ENCODE data around the gene SELENOV. TPM values are rescaled to one million over a fixed set of nuclear protein-coding genes. Genes with fewer than 3 reads are reported as not detected.

Gene SELENOV
- total and polyA plus RNA-seq, 12 donors: not detected

DNA sequence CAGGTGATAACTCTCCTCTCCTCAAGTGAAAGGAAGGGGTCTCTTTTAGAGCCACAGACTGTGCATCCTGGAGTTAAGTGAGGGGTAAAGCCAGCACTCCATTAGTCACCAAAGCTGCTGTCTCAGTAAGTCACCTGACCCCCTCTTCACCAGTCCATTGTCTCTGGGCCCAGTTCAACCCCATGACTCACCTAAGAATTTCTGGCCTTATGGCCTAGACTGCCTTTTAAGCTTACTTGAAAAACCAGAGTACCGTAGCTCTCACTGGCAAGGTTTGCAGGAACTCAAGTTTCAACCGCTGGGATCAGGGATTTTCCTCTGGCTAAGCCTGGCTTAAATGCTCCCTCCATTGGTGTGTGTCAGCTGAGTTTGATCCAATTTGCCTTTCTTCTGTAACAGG lies 48.5 kb downstream of the SELENOV start:
- no peaks in the 10 kb centered on the region for H3K4me1 ChIP-seq (replicated peaks in 1 of 2)
- no peaks in the 10 kb centered on the region for H3K9me3 ChIP-seq (replicated peaks in 1 of 3)
- H3K4me3 ChIP-seq: no peak overlapping the region
- 55 to 79% (median 72%) methylated on average over 2 of the region's 2 CpGs for WGBS, 4 donors
- intact Hi-C loops (cut with DNase I): no loop called here
- DNase-seq: no peak
- no peaks in the 10 kb centered on the region for H3K27me3 ChIP-seq
- no peaks in the 10 kb centered on the region for H3K36me3 ChIP-seq (replicated peaks in 1 of 2)
- no peak overlapping the region for H3K27ac ChIP-seq
- TF ChIP-seq, protein P1, sequence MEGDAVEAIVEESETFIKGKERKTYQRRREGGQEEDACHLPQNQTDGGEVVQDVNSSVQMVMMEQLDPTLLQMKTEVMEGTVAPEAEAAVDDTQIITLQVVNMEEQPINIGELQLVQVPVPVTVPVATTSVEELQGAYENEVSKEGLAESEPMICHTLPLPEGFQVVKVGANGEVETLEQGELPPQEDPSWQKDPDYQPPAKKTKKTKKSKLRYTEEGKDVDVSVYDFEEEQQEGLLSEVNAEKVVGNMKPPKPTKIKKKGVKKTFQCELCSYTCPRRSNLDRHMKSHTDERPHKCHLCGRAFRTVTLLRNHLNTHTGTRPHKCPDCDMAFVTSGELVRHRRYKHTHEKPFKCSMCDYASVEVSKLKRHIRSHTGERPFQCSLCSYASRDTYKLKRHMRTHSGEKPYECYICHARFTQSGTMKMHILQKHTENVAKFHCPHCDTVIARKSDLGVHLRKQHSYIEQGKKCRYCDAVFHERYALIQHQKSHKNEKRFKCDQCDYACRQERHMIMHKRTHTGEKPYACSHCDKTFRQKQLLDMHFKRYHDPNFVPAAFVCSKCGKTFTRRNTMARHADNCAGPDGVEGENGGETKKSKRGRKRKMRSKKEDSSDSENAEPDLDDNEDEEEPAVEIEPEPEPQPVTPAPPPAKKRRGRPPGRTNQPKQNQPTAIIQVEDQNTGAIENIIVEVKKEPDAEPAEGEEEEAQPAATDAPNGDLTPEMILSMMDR (IDR thresholded peaks at IDR 0.05): no peak
- no peak for TF ChIP-seq POLR2A (IDR thresholded peaks at IDR 0.05)

DNA sequence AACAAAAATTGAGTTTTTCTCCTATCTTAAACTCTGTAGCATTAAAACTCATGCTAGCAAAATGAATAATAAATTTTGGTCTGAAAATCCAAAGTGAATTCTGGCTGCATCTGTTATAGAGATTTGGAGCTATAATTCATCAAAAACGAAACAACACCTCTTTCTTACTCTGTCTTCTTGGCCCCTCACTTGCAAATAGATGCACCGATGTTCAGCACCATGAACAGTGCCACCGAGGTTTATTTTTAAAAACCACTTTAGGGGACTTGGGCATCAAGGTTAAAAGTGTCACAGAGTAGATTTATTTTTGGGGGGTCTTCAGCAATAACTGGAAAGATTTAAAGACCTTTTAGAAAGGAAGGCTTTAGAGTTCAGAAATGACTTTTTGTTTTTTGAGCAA lies 51.1 kb downstream of the SELENOV start:
- Histone ChIP-seq H3K4me3 (no peak overlapping the region), H3K27ac (no peak overlapping the region), H3K9me3 (replicated peaks in 1 of 3) (no peaks in the 10 kb centered on the region), H3K27me3 (no peaks in the 10 kb centered on the region), H3K36me3 (replicated peaks in 1 of 2) (no peaks in the 10 kb centered on the region), H3K4me1 (replicated peaks in 1 of 2) (no peaks in the 10 kb centered on the region)
- no peak for DNase-seq
- intact Hi-C loops (cut with DNase I): no loop called here
- WGBS, 4 donors: 29 to 39% (median 34%) methylated on average over 3 of the region's 3 CpGs
- TF ChIP-seq, protein P1 (IDR thresholded peaks at IDR 0.05): no peak
- no peak for TF ChIP-seq POLR2A (IDR thresholded peaks at IDR 0.05)

DNA sequence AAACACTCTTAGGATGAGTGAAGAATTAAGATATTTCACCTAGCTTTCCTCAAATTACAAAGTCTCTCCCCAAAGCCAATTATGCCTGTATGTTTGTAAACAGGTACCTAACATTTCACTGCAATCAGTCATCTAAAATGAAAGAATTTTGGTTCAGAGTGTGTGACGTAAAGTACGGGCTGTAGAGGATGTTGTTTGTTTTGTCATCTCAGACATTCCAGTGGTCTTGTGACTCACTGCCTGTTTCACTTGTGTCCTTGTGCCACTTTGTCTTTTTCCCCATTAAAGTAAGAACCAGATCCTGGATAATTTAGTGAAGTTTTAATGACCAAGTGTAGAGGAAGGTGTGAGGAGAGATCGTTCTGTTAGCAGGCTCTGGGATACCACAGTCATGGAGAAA lies 53.7 kb downstream of the SELENOV start:
- intact Hi-C loops (cut with DNase I): no loop called here
- Histone ChIP-seq H3K36me3 (replicated peaks in 1 of 2) (no peaks in the 10 kb centered on the region), H3K27me3 (no peaks in the 10 kb centered on the region), H3K27ac (no peak overlapping the region), H3K4me1 (replicated peaks in 1 of 2) (no peaks in the 10 kb centered on the region), H3K4me3 (no peak overlapping the region), H3K9me3 (replicated peaks in 1 of 3) (no peaks in the 10 kb centered on the region)
- 40 to 46% (median 43%) methylated on average over 3 of the region's 3 CpGs for WGBS, 4 donors
- TF ChIP-seq, protein P1 (IDR thresholded peaks at IDR 0.05): no peak
- TF ChIP-seq POLR2A (IDR thresholded peaks at IDR 0.05): no peak
- no peak for DNase-seq

Other genes with a start within 250 kb of the SELENOV start
- not detected for gene IFNL2, start 246.7 kb upstream of the SELENOV start, total RNA-seq
- gene IFNL2, start 246.7 kb upstream of the SELENOV start, polyA plus RNA-seq: not detected
- not detected for gene IFNL1, start 218.7 kb upstream of the SELENOV start, total RNA-seq
- not detected for gene IFNL1, start 218.7 kb upstream of the SELENOV start, polyA plus RNA-seq
- 1 to 10 TPM in 2 of 9 donors, under 1 TPM in 7; 0.34 to 1.4 (median 0.69) TPM for gene LRFN1, start 194.3 kb upstream of the SELENOV start, total RNA-seq
- gene LRFN1, start 194.3 kb upstream of the SELENOV start, polyA plus RNA-seq: 1 to 10 TPM in 1 of 3 donors, under 1 TPM in 2; 0.15 to 1.8 (median 0.74) TPM
- 10 to 100 TPM; 13.4 to 45.8 (median 35.2) TPM for gene GMFG, start 179.1 kb upstream of the SELENOV start, total RNA-seq
- 10 to 100 TPM; 22.6 to 92.5 (median 76.2) TPM for gene GMFG, start 179.1 kb upstream of the SELENOV start, polyA plus RNA-seq
- gene SAMD4B, start 172.7 kb upstream of the SELENOV start, total RNA-seq: 100 to 1,000 TPM in 3 of 9 donors, 10 to 100 TPM in 6; 37.9 to 111 (median 98.5) TPM
- gene SAMD4B, start 172.7 kb upstream of the SELENOV start, polyA plus RNA-seq: 100 to 1,000 TPM in 2 of 3 donors, 10 to 100 TPM in 1; 50.0 to 280 (median 211) TPM
- 10 to 100 TPM; 46.8 to 60.2 (median 54.2) TPM for gene PAF1, start 124.0 kb upstream of the SELENOV start, total RNA-seq
- 10 to 100 TPM; 50.9 to 86.9 (median 51.6) TPM for gene PAF1, start 124.0 kb upstream of the SELENOV start, polyA plus RNA-seq
- gene MED29, start 123.8 kb upstream of the SELENOV start, total RNA-seq: 100 to 1,000 TPM in 1 of 9 donors, 10 to 100 TPM in 8; 36.1 to 221 (median 64.0) TPM
- 10 to 100 TPM; 43.6 to 49.6 (median 49.2) TPM for gene MED29, start 123.8 kb upstream of the SELENOV start, polyA plus RNA-seq
- 100 to 1,000 TPM in 3 of 9 donors, 10 to 100 TPM in 5, 1 to 10 TPM in 1; 5.7 to 187 (median 81.8) TPM for gene ZFP36, start 108.3 kb upstream of the SELENOV start, total RNA-seq
- 100 to 1,000 TPM in 2 of 3 donors, 10 to 100 TPM in 1; 64.8 to 193 (median 113) TPM for gene ZFP36, start 108.3 kb upstream of the SELENOV start, polyA plus RNA-seq
- gene PLEKHG2, start 102.5 kb upstream of the SELENOV start, total RNA-seq: 10 to 100 TPM in 8 of 9 donors, 1 to 10 TPM in 1; 9.6 to 23.4 (median 17.8) TPM
- 10 to 100 TPM in 2 of 3 donors, 1 to 10 TPM in 1; 3.6 to 44.8 (median 16.3) TPM for gene PLEKHG2, start 102.5 kb upstream of the SELENOV start, polyA plus RNA-seq
- 1,000 to 10,000 TPM in 6 of 9 donors, 100 to 1,000 TPM in 3; 229 to 1,939 (median 1,252) TPM for gene RPS16, start 79.2 kb upstream of the SELENOV start, total RNA-seq
- 1,000 to 10,000 TPM; 1,071 to 2,033 (median 1,152) TPM for gene RPS16, start 79.2 kb upstream of the SELENOV start, polyA plus RNA-seq
- gene SUPT5H, start 69.6 kb upstream of the SELENOV start, total RNA-seq: 100 to 1,000 TPM in 3 of 9 donors, 10 to 100 TPM in 6; 42.0 to 145 (median 85.3) TPM
- gene SUPT5H, start 69.6 kb upstream of the SELENOV start, polyA plus RNA-seq: 100 to 1,000 TPM; 107 to 612 (median 233) TPM
- 10 to 100 TPM; 52.8 to 93.4 (median 65.0) TPM for gene TIMM50, start 34.3 kb upstream of the SELENOV start, total RNA-seq
- gene TIMM50, start 34.3 kb upstream of the SELENOV start, polyA plus RNA-seq: 100 to 1,000 TPM in 2 of 3 donors, 10 to 100 TPM in 1; 77.7 to 147 (median 118) TPM
- under 1 TPM in 1 of 9 donors, not detected in 8; 0.17 TPM for gene DLL3, start 16.2 kb upstream of the SELENOV start, total RNA-seq
- under 1 TPM in 1 of 3 donors, not detected in 2; 0.10 TPM for gene DLL3, start 16.2 kb upstream of the SELENOV start, polyA plus RNA-seq
- gene EID2B, start 17.7 kb downstream of the SELENOV start, total RNA-seq: 1 to 10 TPM; 1.6 to 6.7 (median 3.8) TPM
- 1 to 10 TPM; 2.7 to 4.3 (median 3.8) TPM for gene EID2B, start 17.7 kb downstream of the SELENOV start, polyA plus RNA-seq
- gene EID2, start 25.0 kb downstream of the SELENOV start, total RNA-seq: 10 to 100 TPM; 13.9 to 32.9 (median 25.3) TPM
- 10 to 100 TPM; 19.2 to 31.7 (median 27.8) TPM for gene EID2, start 25.0 kb downstream of the SELENOV start, polyA plus RNA-seq
- not detected for gene LGALS13, start 87.4 kb downstream of the SELENOV start, total RNA-seq
- gene LGALS13, start 87.4 kb downstream of the SELENOV start, polyA plus RNA-seq: not detected
- 1 to 10 TPM in 1 of 9 donors, not detected in 8; 1.4 TPM for gene LGALS16, start 140.8 kb downstream of the SELENOV start, total RNA-seq
- not detected for gene LGALS16, start 140.8 kb downstream of the SELENOV start, polyA plus RNA-seq
- 1 to 10 TPM in 1 of 9 donors, not detected in 8; 2.2 TPM for gene LGALS14, start 189.3 kb downstream of the SELENOV start, total RNA-seq
- gene LGALS14, start 189.3 kb downstream of the SELENOV start, polyA plus RNA-seq: not detected
- gene CLC, start 222.9 kb downstream of the SELENOV start, total RNA-seq: 1 to 10 TPM in 1 of 9 donors, not detected in 8; 3.7 TPM
- under 1 TPM in 1 of 3 donors, not detected in 2; 0.66 TPM for gene CLC, start 222.9 kb downstream of the SELENOV start, polyA plus RNA-seq